Medulla oblongata (tissue), 1 donor: ENCODE measurements around the gene DCTN4.

Experiments used
- DNase-seq: peaks from one replicate; pipeline ENCODE4 v3.0.0-alpha.2; 2015; ENCODE audit errors: extremely low spot score

The DCTN4 gene

GRCh38 chr5:150670948-150671310 lies 87.9 kb downstream of the DCTN4 start:
- DNase-seq: no peak

GRCh38 chr5:150670275-150670947 lies 88.4 kb downstream of the DCTN4 start:
- no peak for DNase-seq

- DNase-seq: no peak
These were observed 93.8 kb downstream of the DCTN4 start for GRCh38 chr5:150665044-150665443.

GRCh38 chr5:150663936-150664335 lies 94.9 kb downstream of the DCTN4 start:
- no peak for DNase-seq

- DNase-seq: no peak
These were observed 95.9 kb downstream of the DCTN4 start for GRCh38 chr5:150662731-150663516.

GRCh38 chr5:150661821-150662596 lies 96.8 kb downstream of the DCTN4 start:
- no peak for DNase-seq

- no peak for DNase-seq
These were observed 97.7 kb downstream of the DCTN4 start, which contains the start of gene MYOZ3 for GRCh38 chr5:150661086-150661485. Gene MYOZ3, plus strand, starts transcription at chr5:150661251. Its CDS starts 1,691 bp downstream, at chr5:150662942.

- no peak for DNase-seq
These were observed 98.5 kb downstream of the DCTN4 start for GRCh38 chr5:150660108-150660831.

GRCh38 chr5:150659360-150660107 lies 99.3 kb downstream of the DCTN4 start:
- no peak for DNase-seq

GRCh38 chr5:150658699-150659265 lies 100.0 kb downstream of the DCTN4 start:
- no peak for DNase-seq
